HL-60/S4 treated with phorbol 12-myristate 13-acetate at 8.2 ng/mL for 4 days and 3 days (cell line): ENCODE measurements around the gene VSTM1.
"Not testable (repeated sequence)": the region's sequence is repeated elsewhere in the genome, so short reads cannot be mapped to it uniquely, and the experiment has no call there.

Source experiments
- in situ Hi-C: fragments of 300-500 bp; cut with MboI; formaldehyde crosslinking; loops from 2 replicates; pipeline ENCODE4 v1.15.0; 2022; ENCODE audit warnings: low sequenced_read_pairs

The VSTM1 gene, protein sequence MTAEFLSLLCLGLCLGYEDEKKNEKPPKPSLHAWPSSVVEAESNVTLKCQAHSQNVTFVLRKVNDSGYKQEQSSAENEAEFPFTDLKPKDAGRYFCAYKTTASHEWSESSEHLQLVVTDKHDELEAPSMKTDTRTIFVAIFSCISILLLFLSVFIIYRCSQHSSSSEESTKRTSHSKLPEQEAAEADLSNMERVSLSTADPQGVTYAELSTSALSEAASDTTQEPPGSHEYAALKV

DNA sequence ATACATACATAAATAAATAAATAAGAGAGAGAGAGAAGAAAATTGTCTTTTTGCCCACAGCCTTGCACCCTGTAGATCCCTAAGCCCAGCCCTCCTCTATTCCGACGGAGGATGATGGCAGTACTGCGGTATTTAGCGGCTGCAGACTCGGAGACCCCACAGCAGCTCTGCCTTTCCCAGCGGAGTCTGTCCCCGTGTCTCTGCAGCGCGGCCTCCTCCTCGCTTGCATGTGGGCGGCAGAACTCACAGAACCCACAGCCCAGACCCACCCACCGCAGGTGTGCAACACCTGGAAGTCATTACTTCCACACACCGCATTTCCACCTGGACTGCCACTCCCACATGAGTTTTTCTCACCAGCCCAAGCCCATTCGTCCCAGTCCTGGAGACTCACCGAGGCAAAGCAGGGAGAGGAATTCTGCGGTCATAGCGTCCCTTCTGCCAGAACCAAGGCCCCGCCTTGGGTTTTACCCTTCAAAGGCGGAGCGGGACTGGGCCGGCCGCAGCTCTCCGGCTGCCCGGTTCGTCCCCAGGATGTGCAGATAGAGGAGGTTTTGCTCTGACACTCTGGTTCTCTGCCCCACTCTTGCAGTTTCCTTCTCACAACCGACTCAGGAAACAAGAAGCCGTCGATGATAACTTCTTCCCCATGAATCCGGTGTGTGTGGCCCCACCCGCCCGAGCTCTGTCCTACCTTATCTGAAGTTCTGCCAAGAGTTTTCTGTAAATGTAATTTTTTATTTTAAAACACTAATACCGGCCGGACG lies at the start of gene VSTM1:
TSS of gene VSTM1 (minus strand) at position 548 of the 767 bp plus-strand sequence. CDS start at position 428, 120 bp downstream.
- in situ Hi-C loops = no loop called here

DNA sequence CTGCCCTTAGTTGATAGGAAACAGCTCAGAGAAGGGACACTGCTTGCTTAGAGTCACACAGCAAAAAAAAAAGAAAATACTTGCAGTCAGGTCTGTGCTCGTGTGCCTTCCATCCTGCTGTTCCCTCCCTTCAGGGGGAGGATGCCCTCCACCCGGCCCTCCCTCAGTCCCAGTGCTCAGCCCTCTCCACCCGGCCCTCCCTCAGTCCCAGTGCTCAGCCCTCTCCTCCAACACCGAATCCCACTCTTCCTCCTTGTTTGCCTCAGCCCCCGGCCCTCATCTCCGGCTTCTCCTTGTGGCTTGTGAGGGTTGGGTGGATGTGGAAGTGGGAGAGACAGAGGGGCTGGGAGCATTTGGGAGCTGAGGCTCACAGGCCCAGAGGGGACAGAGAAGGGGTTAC lies 46.0 kb upstream of the VSTM1 start:
- in situ Hi-C loops = no loop called here

DNA sequence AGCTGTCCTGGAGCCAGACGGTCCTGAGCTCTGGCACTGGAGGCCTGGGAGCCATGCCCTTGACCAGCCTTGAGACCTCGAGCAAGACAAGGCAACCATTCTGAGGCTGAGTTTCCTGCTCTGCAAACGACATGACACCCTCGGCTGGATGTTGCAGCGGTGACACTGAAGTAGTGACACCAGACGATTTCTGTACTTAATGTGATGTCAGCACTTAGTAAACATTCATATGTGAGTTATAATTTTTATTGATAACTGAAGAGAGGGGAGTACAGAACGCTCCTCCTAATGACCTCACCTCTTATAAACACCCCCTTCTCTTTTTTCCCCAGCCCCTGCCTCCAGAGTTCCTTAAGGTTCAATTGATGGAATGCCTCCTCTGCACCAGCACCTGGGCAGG lies 44.8 kb upstream of the VSTM1 start:
- in situ Hi-C loops = no loop called here

DNA sequence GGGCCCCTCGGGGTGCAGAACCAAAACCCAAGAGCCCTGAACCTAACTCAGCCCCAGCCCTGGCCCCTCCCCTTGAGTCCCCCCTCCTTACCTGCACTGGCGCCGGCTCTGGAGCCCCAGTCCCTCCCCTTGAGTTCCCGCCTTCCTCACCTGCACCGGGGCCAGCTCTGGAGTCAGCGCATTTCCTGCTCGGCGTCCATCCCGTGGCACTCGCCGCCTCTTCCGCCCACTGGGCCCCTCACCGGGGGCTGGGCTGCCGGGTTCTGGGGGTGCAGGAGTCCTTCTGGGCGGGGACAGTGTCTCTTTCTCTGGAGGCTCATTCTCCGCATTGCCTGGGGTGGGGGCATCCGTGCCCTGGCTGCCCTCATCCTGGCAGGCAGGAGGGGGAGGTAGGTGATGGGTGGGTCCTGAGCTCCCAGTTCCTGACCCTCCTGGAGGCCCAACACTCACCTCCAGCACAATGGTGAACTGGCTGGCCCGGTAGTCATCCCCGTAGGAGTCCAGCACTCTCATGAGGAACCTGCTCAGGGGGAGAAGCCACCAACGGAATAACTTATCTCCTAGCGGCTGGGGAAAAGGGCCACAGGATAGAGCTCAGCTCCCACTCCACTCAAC lies 44.3 kb upstream of the VSTM1 start:
- in situ Hi-C loops = no loop called here

DNA sequence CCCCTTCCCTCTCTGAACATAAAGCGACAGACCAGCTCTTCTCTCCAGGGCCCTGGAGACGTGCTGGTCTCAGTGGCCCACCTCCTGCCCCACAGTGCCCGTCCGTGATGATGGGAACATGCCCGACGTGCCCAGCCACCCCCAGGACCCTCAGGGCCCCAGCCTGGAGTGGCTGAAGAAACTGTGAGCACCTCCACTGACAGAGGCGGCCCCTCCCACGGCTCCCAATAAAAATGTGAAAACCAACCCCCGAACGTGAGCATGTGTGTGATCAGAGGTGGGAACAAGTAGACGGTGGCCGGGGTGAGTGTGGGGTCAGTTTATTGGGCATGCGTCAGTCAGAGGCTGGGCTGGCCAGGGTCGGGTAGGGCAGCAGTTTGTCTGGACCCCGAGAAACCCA lies 43.0 kb upstream of the VSTM1 start:
- in situ Hi-C loops = no loop called here

DNA sequence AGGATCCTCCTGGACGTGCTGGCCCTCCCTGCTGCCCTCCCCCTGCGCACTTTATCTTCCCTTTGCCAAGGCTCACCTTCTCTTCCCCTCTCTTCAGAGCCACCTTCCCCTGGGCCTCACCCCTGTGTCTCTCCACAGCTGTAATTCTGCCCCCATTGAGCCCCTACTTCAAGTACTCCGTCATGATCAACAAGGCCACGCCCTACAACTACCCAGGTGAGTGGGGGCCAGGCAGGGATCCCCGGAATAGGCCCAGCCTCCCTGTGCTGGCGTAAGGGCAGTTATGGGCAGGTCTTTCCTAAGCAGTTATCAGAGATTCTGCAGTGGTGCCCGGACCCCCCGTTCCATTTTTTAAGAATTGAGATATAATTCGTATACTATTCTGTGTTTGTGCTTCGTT lies 42.1 kb upstream of the VSTM1 start:
- in situ Hi-C loops = no loop called here

DNA sequence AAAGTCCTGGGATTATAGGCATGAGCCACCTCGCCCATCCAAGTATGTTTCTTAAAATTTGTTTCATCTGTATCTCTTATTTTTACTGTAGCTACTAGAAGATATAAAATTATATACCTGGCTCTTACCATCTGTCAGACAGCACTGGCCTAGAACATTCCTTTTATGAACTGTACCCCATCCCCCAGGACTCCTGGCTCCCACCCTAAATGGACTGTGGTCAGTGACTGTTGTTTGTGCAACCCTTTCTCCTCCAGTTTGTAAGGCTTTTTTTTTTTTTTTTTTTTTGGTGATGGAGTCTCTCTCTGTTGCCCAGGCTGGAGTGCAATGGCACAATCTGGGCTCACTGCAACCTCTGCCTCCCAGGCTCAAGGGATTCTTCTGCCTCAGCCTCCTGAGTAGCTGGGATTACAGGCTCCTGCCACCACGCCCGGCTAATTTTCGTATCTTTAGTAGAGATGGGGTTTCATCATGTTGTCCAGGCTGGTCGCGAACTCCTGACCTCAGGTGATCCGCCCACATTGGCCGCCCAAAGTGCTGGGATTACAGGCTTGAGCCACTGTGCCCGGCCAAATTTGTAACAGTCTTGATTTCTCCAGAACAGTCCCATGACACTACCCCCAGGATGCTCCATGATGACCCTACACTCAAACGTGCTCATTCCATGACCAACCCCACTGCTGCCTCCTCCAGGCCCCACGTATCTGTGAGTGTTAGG lies 41.5 kb upstream of the VSTM1 start:
- in situ Hi-C loops = no loop called here

DNA sequence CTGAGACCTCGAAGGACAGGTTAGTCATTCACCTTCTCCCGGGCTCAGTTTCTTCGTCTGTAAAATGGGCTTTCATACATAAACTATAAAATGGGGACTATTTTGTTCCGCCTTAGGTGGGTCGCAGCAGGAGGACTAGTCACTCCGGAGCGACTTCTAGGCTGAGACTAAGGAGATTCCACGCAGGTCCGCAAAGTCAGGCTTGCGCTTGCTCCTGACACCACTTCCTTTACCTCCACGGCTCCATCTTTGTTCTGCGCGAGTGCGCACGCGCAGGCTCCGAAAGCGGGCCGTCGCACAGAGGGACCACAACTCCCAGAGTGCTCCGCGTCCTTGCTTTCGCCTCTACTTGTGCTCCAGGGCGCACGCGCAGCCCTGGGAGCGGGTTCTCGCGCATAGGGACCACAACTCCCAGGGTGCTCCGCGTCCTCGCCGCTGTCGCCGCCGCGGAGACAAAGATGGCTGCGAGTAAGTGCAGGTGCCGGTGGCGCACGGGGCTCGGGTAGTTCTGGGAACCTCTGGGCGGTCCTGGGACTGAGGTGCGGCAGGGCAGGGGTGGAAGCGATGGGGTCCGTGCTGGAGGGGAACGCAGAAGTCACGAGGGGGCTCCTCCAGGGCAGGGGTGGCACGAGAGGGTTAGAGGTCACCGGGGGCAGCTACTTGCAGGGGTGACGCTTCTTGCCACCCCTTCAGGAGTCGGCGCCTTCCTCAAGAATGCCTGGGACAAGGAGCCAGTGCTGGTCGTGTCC lies 38.9 kb upstream of the VSTM1 start, which contains the start of gene NDUFA3:
TSS of gene NDUFA3 (plus strand) at position 435 of the 749 bp plus-strand sequence. CDS start at position 459, 24 bp downstream.
- in situ Hi-C loops = no loop called here

DNA sequence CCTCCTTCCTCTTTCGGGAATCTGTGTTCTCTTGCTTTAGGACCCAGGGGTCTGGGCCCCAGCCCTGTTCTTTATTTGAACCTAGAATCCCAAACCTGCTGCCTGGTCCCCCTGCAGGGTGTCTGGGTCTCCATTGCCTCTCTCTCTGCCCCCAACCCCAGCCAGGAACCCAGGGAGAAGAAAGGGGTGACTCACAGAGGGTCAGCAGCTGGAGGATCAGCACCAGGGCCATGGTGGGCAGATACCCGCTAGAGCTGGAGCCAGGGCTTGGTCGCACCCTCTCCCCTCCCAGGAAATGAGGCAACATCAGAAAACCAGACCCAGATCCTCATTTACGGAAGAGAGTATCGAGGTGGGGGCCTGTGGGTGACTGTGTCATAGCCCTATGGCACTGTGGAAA lies 36.9 kb upstream of the VSTM1 start, which contains the start of gene OSCAR:
TSS of gene OSCAR (minus strand) at position 243 of the 400 bp plus-strand sequence. CDS start at position 232, 11 bp downstream.
- in situ Hi-C loops = no loop called here

DNA sequence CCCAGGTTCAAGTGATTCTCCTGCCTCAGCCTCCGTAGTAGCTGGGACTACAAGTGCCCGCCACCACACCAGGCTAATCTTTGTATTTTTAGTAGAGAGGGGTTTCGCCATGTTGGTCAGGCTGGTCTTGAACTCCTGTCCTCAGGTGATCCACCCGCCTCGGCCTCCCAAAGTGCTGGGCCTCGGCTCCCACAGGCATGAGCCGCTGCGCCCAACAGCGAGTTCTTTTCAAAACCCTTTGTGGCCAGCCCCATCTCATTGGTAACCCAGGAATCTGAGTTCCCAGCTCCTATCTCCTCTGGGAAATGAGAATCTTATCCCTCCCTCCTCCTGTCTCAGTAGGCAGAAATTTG lies 36.2 kb upstream of the VSTM1 start:
- in situ Hi-C loops = not testable (repeated sequence)

DNA sequence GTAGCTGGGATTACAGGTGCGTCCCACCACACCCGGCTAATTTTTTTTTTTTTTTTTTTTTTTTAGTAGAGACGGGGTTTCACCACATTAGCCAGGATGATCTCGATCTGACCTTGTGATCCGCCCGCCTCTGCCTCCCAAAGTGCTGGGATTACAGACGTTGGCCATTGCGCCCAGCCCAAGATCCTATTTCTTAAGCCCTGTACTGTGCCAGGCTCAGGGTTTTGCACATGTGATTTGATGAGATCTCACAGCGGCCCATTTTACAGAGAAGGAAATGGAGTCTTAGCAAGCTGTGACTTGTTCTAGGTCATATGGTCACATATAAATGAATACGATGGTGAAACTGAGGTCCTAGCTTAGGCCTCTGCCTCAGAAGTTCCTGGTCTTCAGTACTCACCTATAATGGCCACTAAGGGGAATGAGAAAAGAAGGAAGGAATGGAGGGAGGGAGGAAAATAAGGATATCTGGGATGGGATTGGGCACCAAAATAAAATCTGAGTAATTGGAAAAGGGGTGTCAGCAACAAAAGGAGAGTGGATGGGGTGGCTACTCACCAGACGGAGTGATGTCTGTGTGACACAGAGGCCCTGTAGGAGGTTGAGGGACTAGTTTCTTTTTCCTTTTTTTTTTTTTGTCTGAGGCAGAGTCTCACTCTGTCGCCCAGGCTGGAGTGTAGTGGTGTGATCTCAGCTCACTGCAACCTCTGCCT lies 35.6 kb upstream of the VSTM1 start:
- in situ Hi-C loops = no loop called here

DNA sequence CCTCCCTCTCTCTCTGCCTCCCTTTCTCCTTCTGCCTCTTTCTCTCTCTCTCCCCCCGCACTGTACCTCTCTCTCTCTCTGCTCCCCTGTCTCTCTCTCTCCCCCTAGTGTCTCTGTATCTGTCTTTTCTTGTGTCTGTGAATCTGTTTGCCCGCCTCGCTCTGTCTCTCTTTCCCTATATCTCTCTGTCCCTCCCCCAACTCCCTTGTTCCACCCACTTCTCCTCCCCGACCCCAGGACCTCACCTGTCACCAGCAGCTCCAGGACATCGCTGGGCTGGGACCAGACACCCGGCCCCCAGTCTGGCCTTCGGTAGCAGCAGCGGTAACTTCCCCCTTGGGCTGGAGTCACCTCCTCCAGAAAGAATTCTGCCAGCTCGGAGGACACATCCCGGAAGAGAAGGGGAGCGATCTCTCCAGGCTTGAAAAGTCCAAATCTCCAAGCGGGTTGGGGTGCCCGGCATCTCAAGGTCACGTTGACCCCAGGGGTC lies 33.0 kb upstream of the VSTM1 start:
- in situ Hi-C loops = no loop called here

DNA sequence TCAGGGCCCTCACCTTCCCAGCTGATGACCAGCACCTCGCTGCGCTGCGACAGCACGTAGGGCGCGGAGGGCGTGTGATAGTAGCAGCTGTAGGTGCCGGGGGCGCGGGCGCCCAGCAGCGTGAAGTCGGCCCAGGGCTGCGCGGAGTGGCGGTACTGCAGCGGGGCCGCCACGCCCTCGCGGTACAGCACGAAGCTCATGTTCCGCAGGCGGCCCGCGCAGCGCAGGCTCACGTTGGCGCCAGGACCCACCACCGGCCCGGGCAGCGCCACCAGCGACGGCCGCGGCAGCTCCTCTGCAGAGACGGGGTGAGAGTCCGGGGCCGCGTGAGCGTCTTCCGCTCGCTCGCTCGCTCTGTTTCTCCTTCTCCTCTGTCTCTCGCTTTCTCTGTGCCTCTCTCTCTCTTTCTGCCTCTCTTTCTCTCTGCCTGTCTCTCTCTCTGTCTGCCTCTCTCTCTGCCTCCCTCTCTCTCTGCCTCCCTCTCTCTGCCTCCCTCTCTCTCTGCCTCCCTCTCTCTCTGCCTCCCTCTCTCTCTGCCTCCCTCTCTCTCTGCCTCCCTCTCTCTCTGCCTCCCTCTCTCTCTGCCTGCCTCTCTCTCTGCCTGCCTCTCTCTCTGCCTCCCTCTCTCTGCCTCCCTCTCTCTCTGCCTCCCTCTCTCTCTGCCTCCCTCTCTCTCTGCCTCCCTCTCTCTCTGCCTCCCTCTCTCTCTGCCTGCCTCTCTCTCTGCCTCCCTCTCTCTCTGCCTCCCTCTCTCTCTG lies 32.3 kb upstream of the VSTM1 start:
- in situ Hi-C loops = not testable (repeated sequence)

DNA sequence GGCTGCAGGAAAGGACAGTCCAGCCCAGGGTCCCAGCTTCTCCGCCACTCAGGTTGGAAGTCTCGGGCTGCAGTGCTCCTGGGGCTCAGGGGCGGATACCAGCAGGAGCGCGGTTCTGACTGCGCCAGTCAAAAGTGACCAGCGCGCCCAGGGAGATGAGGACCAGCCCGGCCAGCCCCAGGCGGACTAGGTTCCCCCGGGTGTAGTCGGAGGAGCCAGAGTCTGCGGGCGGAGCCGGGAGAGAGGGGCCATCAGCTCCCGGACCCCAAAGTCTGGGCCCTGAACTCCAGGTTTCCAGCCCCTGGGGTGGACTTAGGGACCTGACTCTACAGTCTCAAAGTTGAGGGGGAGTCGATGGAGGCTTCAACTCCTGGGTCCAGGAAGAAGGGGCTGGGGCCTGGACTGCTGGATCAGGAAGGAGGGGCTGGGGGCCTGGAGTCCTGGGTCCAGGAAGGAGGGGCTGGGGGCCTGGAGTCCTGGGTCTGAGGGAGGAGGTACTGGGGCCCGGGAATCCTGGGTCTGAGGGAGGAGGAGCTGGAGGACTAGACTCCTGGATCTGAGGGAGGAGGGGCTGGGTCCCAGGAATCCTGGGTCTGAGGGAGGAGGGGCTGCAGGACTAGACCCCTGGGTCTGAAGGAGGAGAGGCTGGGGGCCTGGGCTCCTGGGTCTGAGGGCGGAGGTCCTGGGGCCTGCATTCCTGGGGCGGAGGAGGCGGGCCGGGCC lies 31.6 kb upstream of the VSTM1 start:
- in situ Hi-C loops = no loop called here

DNA sequence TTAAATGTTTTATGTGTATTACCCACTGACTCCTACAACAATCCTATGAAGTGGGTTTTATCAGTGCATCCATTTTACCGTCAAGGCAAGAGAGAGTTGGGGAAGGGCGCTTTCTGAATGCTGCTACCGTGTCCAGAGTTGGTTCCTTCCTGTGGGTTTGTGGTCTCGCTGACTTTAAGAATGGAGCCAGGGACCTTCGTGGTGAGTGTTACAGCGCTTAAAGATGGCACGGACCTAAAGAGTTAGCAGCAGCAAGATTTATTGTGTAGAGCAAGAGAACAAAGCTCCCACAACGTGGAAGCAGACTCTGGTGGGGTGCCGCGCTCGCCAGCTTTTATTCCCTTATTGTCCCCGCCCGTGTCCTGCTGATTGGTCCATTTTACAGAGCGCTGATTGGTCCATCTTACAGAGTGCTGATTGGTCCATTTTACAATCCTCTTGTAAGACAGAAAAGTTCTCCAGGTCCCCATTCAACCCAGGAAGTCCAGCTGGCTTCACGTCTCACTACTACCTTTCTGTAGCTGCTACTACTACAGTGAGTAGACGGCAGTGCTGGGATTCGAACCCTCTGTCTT lies 30.8 kb upstream of the VSTM1 start:
- in situ Hi-C loops = no loop called here

DNA sequence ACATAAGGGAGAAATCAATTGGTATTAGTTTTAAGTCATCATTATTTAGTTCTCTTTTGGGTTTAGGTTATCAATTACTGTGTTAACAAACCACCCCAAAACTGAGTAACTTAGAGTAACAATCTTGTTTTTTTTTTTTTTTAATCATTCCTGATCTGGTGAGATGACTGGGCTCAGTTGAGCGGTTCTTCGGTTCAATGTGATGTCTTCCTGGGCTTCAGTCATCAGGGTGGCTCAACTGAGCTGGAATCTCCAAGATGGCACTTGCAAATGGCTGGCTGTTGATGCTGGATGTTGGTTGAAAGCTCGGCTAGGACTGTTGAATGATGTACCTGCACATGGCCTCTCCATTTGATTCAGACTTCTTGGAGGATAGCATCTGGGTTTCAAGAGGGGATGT lies 20.7 kb upstream of the VSTM1 start:
- in situ Hi-C loops = no loop called here

DNA sequence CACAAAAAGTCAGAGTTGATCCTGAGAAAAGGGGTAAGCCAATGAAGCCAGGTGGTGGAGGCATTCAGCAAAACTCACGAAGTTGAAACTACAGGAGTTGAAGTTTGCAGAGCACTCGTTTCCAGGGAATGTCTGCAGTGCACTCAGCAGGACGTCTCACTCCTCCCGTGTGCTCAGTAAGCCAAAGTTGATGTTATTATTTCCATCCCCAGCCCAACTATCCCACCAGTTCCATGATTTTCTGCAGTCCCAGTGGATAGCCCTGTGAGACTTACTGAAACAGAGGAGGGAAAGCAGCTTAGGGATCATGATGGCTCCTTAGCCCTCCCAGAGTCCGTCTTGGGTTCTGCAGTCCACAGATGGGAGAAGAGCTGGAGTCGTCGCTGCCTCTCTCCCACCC lies 17.3 kb upstream of the VSTM1 start, which contains the start of gene TARM1:
TSS of gene TARM1 (minus strand) at position 334 of the 400 bp plus-strand sequence. CDS start at position 309, 25 bp downstream.
- in situ Hi-C loops = no loop called here

DNA sequence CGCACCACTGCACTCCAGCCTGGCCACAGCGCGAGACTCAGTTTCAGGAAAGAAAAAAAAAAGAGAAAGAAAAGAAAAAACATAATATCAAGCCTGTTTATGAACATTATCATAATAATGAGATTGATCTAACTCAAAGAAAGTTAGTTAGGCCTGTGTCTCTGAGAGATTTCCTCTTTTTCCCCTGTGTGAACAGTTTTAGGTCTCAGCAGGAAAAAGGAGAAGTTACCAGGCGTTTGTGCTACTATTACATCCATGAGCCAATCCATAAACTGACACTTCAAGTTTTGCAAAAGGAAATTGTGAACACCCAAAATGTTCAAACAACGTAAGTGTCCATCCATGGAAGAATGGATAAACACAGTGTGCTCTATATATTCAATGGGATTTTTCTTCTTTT lies 13.6 kb upstream of the VSTM1 start:
- in situ Hi-C loops = no loop called here
